ENCODE measurements around the gene CHST11.

The CHST11 gene

DNA sequence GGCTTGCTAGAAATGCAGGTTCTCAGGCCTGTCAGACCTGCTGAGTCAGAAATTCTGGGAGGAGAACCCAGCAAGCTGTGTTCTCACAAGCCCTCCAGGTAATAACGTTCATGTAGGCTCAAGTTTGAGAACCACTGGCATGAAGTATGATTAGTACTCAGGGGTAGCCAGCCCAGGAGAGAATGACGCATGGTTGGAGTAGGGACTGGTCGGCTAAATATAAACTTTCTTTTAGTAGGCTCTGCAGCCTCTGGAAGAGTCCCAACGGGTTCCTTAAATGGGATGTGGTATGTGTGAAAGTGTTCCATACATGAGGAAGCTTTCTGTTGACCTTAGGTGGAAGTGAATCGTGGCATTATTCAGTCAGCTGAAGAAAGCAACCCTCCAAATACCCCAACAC is 292.0 kb downstream of the CHST11 start:
- no peak for DNase-seq

DNA sequence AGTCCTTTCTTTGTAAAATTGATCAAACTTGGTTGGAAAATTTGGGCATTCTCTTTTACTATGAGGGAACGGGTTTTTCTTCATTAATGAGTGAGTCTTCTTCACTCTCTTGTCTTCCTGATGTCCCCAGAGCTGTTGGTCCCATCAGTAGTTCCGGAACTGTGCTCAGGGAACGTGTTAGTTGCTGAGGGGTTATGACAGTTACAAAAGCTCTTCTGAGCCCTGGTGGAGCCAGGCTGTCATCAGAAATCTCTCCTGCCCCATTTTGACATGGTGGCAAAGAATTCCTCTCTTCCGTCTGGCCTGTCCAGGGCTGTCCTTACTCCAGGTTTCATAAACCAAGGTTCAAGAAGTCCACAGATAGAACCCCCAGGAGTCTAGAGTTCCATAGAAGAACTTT is 292.8 kb downstream of the CHST11 start:
- no peak for DNase-seq

DNA sequence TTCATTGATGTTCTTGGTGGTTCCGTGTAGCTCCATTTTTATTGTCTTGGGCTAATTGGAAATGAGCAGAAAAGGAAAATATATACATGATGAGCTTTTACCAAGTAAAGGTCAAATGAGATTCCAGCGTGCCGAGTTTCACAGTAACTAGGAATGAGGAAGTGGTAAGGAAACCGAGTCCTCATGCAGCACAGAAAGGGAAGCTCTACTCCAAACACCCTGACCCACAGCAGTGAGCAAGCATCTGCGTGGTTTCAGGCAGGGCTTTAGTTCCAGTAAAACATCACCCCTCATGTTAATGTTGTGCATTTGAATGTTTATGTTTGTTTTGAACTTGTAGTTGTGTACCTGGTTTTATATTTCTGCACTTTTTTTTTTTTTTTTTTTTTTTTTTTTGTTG is 293.3 kb downstream of the CHST11 start:
- DNase-seq, result no peak

DNA sequence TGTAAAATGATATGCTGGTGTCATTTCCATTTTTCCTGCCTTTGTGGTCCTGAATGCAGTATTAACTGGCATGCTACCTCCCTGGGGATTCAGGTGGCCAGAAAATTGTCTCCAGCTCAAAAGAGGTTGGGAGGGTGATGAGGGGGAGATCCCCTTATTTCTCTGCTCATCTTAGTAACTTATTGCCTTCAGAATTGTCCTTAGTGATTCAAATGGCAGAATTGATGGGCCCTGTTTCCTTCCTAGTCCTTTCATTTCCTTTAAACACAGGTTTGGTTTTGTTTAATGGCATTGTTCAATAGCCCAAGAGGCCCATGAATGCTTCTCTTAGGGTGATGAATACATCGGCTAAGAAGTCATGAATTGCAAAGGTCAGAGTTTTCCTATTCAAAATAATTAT is 294.4 kb downstream of the CHST11 start:
- peak; percentile 65 for DNase-seq

DNA sequence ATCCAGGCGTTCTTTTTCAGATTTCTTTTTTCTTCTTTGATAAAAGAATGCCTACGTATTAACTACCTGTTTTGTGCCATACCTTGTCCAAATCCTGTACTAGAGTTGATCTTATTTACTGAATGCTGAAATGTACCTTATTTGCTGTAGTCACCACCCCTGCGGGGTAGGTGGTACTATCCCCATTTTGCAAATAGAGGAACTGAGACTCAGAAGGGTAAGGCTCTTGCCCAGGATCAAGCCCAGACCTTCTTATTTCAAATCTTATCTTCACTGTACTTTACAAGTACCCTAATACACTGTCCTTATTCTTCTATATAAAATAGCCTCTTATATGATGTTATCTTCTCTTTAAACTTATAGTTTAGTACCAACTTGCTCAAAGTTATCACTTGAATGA is 294.8 kb downstream of the CHST11 start:
- no peak for DNase-seq

DNA sequence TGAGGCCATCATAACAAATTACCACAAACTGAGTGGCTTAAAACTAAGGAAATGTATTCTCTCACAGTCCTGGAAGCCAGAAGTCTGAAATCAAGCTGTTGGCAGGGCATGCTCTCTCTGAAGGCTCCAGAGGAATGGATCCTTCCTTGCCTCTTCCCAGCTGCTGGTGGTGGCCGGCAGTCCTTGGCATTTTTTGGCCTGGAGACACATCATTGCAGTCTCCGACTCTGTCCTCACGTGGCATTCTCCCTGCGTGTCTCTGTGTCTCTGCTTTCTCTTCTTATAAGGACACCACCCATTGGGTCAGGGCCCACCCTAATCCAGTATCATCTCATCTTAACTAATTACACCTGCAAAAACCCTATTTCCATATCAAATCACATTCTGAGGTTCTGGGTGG is 295.3 kb downstream of the CHST11 start:
- DNase-seq, result no peak

DNA sequence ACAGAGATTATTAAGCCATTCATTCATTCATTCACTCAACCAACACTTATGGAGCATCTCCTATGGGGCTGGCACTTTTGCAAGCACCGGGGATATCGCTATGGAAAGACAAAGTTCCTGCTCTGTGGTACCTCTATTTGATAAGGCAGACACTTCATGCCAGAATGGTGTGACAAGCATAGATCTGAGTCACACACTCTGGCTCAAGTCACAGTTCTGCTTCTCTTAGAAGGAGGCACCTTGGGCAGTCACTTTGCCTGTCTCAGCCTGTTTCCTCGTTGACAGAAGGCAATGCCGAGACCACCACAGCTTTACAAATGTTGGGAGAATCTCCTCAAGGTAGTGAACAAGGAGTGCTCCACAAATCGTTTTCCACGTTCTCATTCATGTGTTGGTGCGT is 296.1 kb downstream of the CHST11 start:
- no peak for DNase-seq

DNA sequence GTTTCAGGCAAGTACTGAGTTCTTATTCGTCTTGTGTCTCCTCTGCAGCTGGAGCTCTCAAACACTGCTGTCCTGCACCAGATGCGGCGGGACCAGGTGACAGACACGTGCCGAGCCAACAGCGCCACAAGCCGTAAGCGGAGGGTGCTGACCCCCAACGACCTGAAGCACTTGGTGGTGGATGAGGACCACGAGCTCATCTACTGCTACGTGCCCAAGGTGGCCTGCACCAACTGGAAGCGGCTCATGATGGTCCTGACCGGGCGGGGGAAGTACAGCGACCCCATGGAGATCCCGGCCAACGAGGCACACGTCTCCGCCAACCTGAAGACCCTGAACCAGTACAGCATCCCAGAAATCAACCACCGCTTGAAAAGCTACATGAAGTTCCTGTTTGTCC is 300.2 kb downstream of the CHST11 start:
- DNase-seq, result no peak

DNA sequence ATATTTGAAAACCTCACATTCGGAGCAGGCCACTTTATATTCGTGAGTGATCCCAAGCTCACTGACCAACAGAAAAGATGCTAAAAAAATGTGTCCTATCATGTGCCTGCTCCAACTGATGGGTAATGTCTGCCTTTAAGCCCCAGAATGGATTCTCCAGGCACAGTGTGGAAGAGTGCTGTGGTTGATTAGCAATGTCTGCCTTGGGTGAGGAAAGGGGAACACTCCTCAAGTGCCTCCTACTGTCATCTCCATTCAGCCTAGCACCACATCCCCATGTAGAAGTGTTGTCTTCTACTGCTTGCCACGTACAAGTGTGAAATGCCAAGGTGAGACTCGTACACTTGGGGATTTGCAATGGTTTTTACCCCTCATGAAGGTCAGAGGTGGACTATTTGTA is 302.0 kb downstream of the CHST11 start:
- DNase-seq, result no peak

DNA sequence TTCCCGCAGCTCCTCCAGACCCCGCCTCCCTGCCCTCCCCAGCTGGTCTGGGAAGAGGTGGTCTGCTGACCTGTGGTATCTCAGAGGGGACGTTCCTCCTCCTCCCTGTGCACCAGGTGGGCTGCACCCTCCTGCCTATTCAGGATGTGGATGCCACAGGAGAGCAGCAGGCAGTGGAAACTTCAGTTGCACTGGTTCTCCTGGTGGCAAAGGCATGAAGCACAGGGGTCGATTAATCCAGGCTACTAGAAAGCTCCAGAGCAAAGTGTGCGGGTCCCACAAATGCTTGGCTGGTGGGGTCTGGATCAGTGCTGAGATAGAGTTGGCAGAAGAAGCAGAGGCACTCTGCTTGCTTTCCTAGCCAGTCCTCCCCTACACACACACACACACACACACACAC is 304.3 kb downstream of the CHST11 start:
- DNase-seq, result no peak

DNA sequence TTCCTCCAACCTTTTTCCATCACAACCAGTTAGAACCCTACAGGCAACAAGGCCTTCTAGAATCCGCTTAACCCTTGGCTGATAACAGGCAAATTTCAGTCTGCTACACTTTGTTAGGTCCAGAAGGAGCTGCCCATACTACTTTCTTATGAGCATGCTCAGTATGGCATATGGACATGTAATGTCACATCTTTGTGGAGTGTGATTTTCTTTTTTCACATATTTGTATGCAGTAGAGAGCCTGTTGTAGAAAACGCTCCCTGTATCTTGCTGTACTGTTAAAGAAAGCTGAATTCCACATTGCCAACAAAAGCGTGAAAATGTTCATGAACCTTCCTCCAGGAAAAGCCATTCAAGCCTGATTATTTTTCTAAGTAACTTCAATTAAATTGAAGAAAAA is 304.9 kb downstream of the CHST11 start:
- no peak for DNase-seq

DNA sequence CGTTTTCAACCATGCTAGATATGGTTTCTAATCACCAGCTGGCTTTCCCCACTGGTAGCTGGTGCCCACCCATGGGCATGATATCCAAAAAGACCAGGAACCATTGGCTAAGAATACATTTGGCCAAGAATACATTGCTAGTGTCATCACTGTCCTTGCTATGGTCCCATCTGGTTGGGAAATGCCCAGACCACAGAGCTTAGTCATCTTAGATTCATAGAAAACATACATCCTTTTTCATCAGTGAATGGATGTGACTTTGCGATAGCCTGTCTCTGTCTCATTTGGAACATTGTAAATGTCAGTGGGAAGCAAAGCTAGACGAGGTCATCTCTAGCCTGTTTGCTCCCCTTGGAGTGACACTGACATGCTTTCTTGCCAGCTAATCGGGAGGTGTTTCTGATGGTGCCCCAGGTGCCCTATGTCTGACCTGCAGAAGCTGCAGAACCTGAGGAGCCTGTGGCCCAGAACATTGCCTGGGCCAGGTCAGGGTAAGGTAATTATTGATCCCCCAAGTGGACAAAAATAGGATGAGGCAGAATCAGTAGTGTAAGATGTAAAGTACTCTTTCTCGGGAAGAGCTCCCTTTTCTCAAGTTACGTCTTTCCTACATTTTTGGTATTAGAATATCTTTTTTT is 306.5 kb downstream of the CHST11 start:
- DNase-seq, result no peak

DNA sequence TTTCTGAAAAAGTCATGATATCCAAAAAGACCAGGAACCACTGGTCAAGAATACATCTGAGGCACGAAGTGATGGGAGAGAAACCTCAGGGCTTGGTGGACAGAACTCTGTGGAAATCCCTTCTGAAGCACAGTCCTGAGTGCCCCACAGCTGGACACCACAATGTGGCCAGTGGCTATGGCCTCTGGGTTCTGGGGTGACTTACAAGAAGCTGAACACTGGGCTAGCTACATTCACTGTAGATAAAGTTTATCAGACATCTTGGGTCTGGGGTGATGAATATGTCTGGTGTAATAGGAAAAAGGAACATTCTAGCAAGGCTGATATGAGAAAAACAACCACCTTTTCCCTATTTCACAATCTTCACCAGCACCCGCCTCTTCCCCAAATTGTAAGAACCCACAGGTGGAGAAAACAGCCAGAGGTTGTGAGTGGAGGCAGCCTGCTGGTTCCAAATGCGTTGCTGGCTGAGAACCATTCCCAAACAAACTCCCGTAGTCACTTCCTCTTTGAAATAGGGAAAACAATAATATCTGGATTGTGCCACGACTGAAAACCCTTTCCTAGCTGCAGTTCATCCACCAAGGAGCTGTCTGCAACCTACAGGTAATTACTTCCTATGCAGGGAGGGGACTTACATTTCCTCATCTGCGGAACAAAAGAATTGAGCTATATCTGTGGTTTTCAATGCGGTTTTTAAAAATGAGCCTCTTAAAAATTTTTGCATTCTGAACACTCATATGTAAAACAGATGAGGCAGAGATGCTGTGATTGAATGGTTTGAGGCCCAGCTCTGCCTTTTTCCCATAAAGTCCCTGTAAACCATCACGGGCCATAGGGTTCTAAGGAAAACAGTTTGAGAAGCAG is 307.7 kb downstream of the CHST11 start:
- no peak for DNase-seq

DNA sequence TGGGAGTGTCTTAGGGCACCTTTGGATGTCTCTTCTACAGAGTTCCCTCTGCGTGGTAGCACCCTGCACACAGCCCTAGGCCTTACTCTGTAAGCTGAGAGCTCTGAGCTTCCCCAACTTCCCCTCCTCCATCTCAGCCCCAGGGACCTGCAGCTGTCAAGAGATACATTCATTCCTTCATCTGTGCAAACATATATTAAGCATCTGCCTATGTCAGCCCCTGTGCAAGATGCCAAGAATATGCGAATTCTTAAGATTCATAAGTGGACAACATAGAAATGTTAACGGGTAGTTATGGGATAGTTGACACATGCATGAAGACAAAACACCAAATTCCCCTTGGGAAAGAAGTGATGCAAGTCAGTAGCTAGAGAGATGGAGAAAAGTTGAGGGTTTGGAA is 310.5 kb downstream of the CHST11 start:
- no peak for DNase-seq

DNA sequence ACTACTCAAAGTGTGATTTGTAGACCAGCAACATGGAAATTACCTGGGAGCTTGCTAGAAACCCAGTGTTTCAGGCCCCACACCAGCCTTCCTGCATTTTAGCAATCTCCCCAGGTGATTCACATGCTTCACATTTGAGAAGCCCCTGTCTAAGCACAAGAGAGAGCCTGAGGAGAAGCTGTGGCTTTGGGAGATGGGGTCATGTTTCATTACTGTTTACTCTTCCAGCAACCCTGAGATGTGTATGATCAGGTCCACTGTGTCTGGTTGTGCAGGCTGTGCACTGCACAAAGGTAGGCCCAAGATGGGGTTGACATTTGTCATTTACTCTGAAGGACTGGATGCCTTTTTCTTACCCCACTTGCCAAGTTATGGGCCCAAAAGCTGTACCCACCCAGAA is 311.3 kb downstream of the CHST11 start:
- DNase-seq, result no peak

DNA sequence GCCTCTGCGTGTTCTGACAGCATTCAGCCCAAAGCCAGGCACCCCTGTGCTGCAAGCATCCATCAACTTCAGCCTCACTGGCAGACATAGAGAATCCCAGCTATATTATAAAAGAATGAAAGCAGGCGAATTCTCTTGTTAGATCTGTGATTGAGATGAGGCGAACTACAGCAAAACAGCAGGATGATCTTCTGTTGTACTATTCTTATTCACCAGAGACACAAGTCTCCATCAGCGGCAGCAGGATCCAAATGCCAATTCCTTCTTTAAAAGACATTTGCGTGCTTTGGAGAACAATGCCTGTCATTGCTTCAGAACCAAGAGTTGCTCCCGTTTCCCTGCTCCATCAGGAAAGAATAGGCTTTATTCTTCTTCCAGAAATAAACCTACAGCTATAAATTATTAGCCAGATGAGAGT is 312.4 kb downstream of the CHST11 start:
- DNase-seq, result no peak

DNA sequence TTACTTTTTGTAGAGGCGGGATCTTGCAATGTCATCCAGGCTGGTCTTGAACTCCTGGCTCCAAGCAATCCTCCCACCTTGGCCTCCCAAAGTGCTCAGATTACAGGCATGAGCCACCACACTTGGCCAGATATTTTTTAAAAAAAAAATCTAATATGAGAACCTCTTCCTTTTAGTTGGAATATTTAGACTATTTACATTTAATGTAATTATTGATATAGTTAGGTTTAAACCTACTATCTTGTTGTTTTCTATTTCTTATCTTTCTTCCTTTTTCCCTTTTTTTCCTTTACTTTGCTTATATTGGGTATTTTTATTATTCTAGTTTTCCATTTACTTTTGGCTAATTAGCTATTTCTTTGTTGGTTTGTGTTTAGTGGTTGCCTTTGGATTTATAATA is 315.6 kb downstream of the CHST11 start:
- DNase-seq, result no peak

DNA sequence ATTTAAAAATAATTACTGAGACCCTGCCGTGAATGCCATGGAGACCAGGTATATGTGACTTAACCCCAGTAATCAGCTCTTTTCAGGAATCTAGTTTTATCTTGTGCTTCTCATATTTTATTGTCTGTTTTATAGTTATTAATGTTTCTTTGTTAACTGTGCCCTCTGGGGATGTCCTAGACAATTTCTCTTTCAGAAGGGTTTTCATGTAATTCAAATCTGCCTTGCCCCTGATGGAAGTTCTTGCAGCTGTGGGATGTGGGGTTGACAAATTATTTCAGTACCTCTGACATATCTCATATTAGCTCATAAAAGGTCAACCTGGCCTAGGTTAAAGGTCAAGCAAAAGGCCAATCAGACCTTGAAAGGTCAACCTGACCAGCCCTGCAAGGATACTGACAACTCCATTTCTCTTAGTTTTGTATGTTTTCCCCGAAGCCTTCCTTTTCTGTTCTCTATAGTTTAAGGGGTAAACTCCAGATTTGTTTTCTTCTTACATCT is 319.0 kb downstream of the CHST11 start:
- no peak for DNase-seq

DNA sequence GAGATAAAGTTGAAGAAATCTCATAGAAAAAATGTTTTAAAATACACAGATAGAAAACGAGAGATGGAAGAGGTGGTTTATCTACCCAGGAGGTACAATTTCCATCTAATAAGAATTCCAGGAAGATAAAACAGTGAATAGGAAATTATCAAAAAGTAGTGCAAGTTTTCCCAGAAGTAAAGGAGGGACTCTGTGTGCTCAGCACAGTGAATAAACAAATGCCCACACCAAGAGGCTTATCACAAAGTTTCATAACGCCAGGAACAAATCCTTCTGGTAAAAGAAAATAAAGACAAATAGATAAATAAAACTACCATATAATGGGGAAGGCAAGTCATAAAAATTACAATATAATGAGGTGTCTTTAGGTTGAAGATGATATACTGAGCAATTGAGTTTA is 322.4 kb downstream of the CHST11 start:
- no peak for DNase-seq

DNA sequence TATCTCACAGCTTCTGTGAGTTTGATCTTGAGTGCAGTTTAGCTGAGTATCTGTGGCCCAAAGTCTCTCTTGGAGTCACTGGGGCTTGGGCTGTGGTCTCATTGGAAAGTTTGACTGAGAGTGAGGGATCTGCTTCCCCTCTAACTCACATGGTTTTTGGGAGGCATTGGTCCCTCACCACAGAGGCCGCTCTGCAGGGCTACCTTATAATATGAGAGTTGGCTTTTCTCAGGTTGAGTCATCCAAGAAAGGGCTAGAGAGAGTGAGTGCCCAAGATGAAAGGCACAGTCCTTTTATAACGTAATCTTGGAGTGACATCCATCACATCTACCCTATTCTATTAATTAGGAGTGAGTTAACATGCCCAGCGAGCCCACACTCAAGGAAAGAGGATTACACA is 325.5 kb downstream of the CHST11 start:
- DNase-seq, result no peak

DNA sequence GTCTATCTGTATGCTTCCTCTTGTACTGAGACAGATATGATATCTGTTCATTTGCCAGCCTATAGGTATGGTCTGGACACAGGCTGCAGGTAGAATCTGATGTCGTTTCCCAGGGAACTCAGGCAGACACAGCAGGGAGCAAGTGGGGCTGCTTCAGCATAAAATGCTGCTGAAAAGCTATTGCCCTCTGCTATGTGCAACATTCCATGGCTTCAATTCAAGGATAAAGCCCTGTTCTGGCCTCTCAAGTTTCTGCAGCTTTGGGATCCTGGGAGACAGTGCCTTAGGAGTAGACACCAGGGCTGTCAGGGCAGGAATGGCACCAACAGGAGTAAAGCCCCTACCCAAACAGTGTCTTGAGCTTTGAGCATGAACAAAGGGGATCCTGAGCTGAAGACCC is 327.8 kb downstream of the CHST11 start:
- no peak for DNase-seq

DNA sequence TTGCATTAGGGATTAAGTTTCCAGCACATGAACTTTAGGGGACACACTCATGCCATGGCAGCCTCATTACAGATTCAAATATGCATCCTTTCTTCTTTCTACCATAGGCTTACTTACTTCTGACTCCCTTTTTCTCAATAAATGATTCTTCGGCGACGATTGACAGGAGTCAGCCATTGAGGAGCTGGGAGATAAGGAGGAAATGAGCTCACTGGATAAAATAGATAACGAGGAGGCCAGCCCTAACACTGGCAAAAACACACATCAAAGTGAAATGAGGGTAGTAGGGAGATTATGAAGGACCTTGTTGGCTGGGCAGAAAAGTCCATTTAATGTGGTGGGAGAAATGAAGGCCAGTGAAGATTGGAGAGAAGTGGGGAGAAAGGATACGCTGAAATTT is 329.1 kb downstream of the CHST11 start:
- DNase-seq, result no peak

DNA sequence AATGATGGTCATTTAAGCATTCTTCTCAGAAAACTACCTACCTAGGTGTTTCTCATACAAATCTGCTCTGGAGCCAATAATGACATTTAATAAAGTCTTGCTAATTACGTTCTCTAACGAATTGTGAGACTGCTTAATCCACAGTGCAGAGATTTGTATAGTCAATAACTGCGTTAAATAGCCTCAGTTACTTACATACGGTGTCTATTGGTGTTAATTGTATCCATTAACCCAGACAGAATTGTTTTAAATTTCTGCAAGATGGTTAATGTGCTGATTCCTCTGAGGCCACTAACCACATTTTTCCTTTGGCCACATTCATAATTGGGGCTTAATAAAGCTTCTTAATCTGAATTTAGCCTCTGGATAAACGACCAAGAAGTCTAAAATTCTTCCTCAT is 329.6 kb downstream of the CHST11 start:
- no peak for DNase-seq

DNA sequence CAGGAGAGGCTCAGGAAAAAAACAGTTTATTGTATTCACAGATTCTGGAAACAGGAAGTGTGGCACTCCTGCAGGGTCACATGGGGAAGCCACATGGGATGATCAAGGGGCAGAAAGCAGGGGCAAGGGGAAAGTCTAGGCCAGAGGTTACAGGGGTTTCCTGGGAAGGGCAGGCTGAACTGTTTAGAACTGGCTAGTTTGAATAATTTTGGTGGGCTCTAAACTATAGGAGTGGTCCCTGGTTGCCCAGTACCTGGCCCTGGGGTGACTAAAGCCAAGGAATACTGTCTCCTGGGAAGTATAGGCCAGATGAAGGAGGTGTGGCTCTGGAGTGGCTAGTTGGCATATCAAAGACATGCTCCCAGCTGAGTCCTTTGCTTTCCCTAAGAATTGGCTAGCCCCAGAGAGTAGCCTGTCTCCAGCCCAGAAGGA is 332.1 kb downstream of the CHST11 start:
- DNase-seq, result no peak
